GM19372 (cell line): ENCODE data around the gene GUCY1A1.
"Not testable (repeated sequence)": the region's sequence is repeated elsewhere in the genome, so short reads cannot be mapped to it uniquely, and the experiment has no call there.

Source experiments
- ATAC-seq: cut with Tn5 transposase; IDR thresholded peaks from one replicate; pipeline ENCODE4 v1.9.1; 2021; ENCODE audit warnings: mild to moderate bottlenecking, low read depth, moderate library complexity; ENCODE audit not compliant: unreplicated experiment

The GUCY1A1 gene, protein sequence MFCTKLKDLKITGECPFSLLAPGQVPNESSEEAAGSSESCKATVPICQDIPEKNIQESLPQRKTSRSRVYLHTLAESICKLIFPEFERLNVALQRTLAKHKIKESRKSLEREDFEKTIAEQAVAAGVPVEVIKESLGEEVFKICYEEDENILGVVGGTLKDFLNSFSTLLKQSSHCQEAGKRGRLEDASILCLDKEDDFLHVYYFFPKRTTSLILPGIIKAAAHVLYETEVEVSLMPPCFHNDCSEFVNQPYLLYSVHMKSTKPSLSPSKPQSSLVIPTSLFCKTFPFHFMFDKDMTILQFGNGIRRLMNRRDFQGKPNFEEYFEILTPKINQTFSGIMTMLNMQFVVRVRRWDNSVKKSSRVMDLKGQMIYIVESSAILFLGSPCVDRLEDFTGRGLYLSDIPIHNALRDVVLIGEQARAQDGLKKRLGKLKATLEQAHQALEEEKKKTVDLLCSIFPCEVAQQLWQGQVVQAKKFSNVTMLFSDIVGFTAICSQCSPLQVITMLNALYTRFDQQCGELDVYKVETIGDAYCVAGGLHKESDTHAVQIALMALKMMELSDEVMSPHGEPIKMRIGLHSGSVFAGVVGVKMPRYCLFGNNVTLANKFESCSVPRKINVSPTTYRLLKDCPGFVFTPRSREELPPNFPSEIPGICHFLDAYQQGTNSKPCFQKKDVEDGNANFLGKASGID

DNA sequence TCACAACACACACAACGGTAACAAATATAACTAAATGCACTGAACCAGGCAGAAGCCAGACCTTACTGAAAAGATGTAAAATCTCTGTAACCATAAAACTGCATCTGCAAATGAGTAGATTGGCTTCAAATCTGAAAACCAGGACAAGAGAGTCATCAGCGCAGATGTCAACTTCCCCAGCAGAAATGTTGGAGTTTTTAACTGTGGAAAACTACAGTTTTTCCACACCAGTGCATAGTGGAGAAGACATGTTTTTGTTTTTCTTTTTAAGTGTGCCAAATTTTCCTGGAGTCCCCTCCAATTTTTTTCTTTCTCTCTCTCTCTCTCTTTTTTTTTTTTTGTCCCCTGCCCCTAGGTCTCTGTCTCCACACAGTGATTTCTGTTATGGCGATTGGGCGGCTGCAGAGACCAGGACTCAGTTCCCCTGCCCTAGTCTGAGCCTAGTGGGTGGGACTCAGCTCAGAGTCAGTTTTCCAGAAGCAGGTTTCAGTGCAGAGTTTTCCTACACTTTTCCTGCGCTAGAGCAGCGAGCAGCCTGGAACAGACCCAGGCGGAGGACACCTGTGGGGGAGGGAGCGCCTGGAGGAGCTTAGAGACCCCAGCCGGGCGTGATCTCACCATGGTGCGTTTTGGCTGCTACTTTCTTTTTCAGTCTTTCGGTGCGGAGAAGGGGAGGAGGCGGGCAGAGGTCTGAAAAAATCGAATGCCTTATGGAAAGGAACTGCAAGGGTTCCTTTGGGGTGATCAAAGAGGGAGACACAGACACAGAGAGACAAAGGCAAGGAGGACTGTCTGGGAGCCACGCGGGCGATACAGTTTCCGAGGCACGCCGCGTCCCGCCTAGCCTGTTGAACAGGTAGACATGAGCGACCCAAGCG is at the start of gene GUCY1A1:
TSS of gene GUCY1A1 (plus strand) at position 505 of the 878 bp plus-strand sequence. CDS start 30,020 bp downstream, outside the sequence.
- ATAC-seq = peak; percentile 25

DNA sequence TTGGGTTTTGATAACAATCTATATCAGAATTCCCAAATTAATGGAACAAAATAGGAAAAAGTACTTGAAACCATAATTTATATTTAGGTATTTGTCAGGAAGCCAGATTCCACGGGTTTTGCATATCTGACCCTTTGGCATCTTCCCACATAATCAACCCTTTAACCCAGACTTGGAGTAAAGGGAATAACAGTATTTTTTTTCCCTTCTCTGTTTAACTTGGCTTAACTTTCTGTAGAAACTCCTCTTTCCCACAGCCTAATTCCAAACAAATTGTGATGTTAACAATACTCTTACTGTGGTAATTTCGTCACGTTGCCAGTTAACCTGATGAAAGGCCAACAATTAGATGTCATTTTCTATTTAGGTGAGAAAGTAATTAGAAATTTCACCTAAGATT is 49.4 kb upstream of the GUCY1A1 start:
- no peak for ATAC-seq

DNA sequence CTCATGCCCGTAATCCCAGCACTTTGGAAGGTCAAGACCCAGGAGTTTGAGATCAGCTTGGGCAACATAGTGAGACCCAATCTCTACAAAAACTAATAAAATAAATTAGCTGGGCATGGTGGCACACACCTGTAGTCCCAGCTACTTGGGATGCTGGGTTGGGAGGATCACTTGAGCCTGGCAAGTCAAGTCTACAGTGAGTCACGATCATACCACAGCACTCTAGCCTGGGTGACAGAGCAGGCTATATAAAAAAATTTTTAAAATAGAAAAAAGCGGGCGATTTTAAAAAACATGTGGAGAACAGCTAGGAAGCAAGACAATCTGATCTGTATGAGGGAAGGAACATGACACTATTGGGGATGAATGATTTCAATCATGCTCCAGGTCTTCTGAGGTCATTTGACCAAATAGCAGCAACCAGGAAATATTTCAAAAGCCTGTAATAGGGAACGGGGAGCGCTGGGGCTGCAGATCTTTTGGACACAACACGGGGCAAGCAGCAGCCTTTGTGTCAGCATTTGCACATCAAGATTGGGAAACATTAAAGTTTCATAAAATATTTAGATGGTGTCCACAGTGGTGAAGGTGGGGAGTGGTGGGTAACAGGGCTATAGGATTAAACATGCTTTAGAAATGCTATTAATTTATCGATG is 48.3 kb upstream of the GUCY1A1 start:
- ATAC-seq = no peak

DNA sequence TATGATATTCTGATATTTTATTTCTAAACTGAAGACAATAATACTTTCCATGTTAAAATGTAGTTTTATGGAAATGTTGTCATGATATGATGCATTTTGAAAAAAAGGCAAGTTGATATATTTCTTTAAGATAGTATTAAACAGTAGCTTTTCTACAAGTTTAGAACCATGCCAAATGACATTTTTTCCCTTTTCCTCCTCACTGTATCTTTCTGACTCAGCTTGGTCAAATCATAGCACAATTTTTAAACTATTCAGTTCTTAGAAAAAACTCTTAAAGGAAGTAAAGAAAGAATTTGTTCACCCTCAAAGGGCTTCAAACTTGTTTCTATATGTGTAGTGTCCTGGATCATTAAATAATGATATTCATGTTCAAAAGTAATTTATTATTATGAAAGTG is 46.0 kb upstream of the GUCY1A1 start:
- no peak for ATAC-seq

DNA sequence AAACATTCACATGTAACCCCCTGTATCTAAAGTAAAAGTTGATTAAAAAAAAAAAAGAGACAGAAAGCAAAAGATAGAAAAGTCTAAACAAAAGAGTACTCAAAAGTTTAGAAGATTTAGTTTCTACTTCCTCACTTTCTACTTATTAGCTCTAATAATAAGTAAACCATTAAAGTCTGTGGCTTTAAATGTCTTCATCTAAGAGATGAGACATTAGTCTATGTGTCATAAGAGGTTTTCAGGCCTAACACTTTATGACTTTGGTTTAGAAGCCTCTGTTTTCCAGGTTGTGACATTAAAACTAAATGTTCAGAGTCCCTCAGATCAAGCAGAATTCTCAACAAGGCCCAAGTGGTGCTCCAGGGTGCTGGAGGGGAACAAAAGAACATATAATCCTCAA is 42.2 kb upstream of the GUCY1A1 start:
- peak; percentile 94 for ATAC-seq

DNA sequence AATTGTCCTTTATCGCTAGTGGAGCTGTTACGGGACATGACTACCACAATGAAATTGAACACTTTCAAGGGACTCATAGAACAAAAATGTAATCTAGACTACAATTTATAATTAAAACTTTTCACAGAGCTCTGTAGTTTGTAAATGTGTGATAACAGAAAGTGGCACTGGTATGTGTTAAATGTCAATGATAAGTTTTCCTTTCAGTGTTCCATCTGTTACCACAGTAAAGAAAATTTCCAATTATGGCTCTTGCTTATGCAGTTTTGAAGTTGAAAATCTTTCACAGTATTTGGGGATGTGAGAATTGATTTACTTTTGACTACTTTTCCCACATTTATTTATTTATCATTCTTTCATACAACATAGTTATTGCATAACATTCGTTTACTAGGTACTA is 40.1 kb upstream of the GUCY1A1 start:
- no peak for ATAC-seq

DNA sequence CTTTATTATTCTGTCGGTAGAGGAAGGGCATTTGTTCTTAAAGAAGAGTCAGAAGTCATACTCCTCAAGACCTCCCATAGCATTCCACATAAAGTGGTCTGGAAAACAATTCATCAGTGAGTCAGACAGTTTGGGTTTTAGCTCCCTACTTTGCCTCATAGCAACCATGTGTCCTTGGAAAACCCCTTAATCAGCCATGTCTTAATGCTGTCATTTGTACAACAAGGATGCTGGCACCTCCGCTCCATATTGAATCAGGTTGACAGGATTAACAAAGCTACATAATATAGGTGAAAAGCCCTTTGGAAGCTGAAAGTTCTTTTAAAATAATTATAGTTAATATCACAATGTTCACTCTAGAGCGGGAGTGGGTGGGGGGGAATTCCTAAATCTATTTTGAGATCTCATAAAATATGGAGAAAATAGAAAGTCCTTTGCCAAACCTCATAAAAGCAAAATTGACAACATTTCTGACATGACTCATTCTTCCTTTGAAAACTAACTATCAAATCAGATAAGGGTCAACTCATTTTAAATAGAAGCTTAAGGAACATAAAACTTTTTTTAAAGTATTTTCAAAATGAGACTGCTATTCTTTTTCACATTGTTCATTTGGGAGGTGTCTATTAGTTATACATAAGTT is 37.3 kb upstream of the GUCY1A1 start:
- no peak for ATAC-seq

DNA sequence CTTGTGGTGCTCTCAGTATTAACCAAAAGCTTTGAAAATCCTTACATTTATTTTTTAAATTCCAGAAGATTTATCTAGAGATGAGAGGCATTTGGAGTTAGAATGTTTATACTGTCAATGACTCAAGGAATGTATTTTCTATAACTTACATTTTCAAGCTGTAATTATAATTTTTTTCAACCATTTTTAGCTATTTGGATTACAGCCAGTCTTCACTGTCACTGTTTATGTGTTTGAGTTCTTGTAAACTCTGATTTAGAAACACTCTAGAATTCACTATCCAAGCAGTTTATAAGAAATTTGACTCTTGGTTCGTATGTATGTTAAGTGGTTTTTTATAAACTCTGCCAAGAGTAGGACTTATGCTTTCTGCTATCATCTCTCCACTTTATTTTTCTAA is 36.7 kb upstream of the GUCY1A1 start:
- no peak for ATAC-seq

DNA sequence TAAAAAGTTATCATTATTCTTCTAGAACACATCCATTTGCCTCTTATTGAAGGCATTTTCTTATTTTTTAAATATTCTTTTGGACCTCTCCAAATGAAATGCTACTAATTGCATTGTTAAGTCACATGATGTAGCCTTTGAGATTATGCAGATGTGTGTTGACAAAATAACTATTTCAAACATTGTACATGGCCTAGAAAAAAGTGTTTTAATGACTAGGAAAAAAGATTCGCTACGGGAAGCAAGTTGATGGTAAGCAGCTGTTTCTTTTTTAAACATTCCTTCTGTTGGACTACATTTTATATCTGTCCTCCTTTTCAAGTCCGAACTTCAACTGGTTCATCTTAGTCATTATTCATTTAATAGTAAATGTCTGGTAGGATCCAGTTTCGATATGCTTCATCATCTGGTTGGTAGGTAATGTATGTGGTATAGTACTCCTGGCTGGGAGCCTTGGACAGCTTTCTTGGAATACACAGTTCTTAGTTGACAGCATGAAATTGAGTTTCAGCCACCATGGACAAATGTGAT is 34.3 kb upstream of the GUCY1A1 start:
- ATAC-seq = no peak

DNA sequence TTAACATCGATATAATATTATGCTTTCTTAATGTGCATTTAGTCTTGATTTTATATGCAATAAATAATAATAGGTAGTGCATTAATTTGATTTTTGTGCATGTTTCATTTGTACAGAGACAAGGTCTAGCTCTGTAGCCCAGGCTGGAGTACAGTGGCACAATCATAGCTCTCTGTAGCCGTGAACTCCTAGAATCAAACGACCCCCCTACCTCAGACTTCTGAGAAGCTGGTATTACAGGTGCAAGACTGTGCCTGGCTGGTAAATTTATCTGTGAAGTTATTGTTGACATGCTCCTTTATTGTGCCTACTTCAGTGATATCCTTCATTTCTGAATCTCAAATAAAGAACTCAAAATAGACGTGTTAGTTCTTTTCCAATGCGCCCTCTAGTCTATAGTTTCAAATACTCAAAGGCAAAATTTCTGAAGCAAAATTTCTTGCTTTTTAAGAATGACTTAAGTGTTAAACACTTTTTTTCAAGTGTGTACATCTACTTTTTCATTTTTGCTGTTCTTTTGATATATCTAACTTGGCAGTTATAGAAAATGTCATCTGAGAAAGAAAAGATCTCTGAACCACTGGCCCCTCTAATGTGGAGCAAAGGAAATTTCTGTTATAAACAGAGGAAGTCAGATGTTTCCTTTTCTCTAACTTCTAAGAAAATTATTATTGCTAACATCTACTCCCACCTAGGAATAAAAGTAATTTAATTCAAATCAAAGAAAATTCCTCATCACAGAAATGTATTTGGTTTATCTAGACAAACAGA is 28.3 kb upstream of the GUCY1A1 start:
- ATAC-seq = no peak

DNA sequence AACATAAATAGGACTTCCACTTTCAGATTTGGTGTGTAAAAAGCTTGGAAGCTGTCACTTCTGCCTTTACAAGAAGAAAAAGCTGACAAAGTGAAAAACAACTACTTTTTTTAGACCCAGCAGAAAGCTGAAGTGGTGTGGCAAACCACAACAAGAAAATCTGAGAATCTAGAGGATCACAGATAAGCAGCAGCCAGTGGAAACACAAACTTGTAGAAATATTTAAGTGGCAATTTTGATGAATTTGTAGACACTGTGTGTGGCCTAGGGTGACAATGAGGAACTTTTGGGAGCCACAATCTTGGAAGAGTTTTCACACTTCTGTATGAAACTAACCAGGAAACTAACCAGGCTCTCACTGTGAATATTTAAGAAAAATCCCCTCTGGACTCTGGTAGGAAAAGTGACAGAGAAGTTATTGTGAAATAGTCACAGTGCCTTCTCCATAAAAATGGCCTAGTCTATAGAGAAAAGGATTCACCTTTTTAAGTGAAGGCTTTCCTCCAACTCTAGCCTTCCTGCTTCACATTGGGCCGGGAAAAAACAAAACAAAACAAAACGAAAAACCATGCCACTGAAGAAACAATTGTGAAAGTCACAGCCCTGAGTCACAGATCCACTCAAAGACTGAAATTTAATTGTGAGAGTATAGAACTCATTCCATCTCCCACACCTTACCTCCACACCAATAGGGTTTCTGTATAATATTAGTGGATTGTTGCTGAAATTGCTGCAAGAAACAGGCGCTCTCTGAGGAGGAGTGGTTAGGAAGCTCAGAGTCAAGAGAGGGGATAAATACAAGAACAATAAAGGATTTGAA is 26.7 kb upstream of the GUCY1A1 start:
- peak; percentile 74 for ATAC-seq

DNA sequence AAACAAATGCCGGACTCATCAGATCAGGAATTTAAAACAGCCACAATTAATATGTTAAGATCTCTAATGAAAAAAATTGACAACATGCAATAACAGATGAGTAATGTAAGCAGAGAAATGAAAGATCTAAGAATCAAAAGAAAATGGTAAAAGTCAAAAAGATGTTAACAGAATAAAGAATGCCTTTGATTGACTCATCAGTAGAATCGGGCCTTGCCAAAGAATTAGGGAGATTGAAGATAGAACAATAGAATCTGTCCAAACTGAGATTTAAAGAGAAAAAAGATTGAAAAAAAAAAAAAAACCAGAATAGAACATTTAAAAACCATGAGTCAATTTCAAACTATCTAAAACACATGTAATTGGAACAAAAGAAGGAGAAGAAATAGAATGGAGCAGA is 25.9 kb upstream of the GUCY1A1 start:
- no peak for ATAC-seq

DNA sequence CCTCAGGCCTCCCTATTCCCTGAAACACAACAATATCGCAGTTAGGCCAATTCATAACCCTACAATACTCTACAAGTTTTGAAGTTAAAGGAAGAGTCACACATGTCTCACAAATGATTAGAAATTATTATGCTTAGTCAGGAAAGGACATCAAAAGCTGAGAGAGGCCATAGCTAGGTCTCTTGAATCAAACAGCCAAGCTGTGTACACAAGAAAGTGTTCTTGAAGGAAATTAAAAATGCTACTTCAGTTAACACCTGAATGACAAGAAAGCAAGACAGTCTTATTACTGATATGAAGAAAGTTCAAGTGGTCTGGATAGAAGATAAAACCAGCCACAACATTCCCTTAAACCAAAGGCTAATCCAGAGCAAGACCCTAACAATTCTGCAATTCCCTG is 23.6 kb upstream of the GUCY1A1 start:
- ATAC-seq = no peak

DNA sequence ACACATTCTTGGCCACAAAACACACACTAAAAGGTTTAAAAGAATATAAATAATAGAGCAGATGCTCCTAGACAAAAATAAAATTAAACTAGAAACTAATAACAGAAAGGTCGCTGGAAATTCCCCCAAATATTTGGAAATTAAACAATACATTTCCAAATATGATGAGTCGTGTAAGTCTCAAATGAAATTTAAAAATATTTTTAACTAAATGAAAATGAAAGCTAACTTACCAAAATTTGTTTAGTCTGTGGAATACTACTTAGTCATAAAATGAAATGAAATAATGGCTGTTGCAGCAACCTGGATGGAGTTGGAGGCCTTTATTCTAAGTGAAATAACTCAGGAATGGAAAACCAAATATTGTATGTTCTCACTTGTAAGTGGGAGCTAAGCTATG is 20.6 kb upstream of the GUCY1A1 start:
- no peak for ATAC-seq

DNA sequence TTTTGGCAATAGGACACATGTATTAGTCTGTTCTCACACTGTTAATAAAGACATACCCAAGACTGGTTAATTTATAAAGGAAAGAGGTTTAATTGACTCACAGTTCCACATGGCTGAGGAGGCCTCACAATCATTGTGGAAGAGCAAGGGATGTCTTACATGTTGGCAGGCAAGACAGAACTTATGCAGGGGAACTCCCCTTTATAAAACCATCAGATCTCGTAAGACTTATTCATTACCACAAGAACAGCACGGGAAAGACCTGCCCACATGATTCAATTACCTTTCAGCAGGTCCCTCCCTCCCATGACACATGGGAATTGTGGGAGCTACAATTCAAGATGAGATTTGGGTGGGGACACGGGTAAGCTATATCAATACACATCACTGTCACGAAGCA is 15.9 kb upstream of the GUCY1A1 start:
- ATAC-seq = not testable (repeated sequence)

DNA sequence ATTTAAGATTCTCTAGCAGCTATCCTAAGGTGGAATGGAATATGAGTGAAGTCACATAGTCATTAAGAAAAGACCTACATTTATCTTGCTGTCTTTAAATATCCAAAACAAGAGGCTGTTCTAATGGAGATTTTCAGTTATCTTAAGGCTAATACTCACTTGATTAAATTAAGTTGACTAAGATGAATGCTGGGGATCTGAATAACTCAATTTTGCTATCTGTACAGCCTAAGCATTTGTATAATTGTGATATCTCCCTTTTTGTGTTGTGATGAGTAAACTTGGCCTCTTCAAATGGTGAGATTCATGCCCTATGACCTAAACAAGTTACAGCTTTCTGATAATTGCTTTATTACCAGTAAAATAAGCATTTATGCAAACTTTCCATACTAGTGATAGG is 13.6 kb upstream of the GUCY1A1 start:
- no peak for ATAC-seq

DNA sequence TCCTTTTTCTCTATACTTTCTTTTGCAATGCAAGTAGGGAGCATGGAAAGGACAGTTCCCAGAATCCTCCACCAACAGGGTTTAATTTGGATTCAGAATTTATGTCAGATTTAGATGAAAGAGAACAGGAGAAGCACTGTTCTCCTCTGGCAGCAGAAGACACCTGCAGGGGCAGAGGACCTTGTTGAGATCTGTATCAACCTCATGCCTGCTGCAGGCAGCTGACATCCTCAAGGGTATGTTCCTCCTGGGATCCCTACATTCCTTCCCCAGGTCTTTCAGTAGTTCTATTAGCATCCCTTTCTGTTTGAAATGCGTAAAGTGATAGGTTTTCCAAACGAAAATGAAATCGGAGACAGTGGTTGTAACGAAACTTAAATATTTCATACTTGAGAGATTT is 10.6 kb upstream of the GUCY1A1 start:
- no peak for ATAC-seq

DNA sequence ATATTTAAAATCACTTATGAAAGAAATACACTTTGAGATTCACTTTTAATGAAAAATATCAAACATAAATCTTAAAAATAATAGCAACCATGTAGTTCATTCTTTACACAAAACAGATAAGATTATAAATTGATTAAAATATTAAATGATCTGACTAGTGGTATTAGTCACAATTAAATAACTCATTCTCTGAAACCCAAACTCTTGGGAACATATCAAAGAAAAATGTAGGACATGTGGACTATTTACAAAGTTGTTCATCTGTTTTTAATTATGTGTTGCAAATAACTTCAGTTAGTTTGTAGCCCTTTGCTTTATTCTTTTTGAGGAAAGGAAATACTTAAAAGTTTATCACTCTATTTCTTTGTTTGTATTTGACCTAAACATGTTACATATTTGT is 9.5 kb upstream of the GUCY1A1 start:
- no peak for ATAC-seq
